Mesodermal cell (in vitro differentiated cells): Measurements from ENCODE around the gene EVA1B.
A peak's percentile ranks its signal among the peaks of the same experiment; 100 is the strongest.

Experiments
- H3K27ac ChIP-seq: 2 replicates; pipeline ENCODE4 v1.7.0; 2013; ENCODE audit warnings: mild to moderate bottlenecking, low read depth, low read length, moderate library complexity; ENCODE audit not compliant: severe bottlenecking
- H3K36me3 ChIP-seq: 2 replicates; pipeline ENCODE4 v1.7.1; 2013; ENCODE audit warnings: mild to moderate bottlenecking, low read length, moderate library complexity; ENCODE audit not compliant: control insufficient read depth, insufficient read depth
- H3K4me1 ChIP-seq: one replicate; pipeline ENCODE4 v1.7.1; 2013; ENCODE audit warnings: mild to moderate bottlenecking, low read length; ENCODE audit not compliant: insufficient read depth, control insufficient read depth, poor library complexity, severe bottlenecking
- H3K4me3 ChIP-seq: 2 replicates; pipeline ENCODE4 v1.7.0; 2013; ENCODE audit warnings: low read length, control low read depth, mild to moderate bottlenecking; ENCODE audit not compliant: insufficient read depth, poor library complexity, severe bottlenecking; ENCODE audit errors: extremely low read depth
- H3K9me3 ChIP-seq: 2 replicates; pipeline ENCODE4 v1.7.1; 2013; ENCODE audit warnings: mild to moderate bottlenecking, low read length, moderate library complexity; ENCODE audit not compliant: control insufficient read depth
- WGBS, 2 experiments: methylation state at CpG; one replicate each; pipeline ENCODE4 v1.1.5; 2013; ENCODE audit warnings: missing lambda C conversion rate in 2 of 2; ENCODE audit not compliant: insufficient coverage in 2 of 2; 5-methylcytosine and 5-hydroxymethylcytosine counted together

The EVA1B gene

DNA sequence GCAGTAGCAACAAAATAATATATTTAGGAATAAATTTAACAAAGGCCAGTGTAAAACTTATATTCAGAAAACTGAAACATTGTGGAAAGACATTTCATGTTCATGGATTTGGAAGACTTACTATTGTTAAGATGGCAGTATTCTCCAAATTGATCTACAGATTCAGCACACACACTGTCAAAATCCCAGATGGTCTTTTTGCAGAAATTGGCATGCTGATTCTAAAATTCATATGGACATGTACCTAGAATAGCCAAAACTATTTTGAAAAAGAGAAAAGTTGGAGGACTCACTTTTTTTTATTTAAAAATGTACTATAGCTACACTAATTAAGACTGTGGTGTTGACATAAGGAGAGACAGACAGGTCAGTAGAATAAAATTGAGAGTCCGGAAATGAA, 49.2 kb downstream of the EVA1B start:
- H3K36me3 ChIP-seq, result peaks cover 62% of the 10 kb centered on the region
- no CpG with 5 or more reads among the region's 1 CpG for WGBS, 2 experiments
- H3K9me3 ChIP-seq, result no peaks in the 10 kb centered on the region
- no peak overlapping the region for H3K4me3 ChIP-seq
- H3K4me1 ChIP-seq, result peaks cover 4% of the 10 kb centered on the region
- no peak overlapping the region for H3K27ac ChIP-seq

DNA sequence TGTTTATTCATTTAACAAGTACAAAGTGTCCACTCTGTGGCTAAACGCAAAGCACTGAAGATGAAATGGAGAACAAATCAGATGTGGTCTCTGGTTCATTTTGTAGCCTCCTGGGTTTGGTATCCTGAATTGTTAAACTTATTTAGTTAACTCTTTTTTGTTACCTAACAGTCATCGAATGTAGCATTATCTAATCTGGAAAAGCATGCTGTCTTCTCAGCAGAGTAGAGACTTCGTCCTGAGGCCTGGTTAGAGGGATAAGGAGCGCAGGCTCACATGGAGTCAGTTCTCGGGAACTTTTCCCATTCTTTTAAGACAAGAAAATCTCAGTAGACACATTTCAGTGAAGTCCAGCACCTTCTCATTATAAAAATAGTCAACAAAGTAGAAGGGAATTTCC, 50.4 kb downstream of the EVA1B start:
- 95 to 100% methylated on average over 2 to 3 of the region's 5 CpGs for WGBS, 2 experiments
- Histone ChIP-seq H3K27ac (peak overlapping the region; percentile 20), H3K9me3 (no peaks in the 10 kb centered on the region), H3K4me1 (peaks cover 4% of the 10 kb centered on the region), H3K36me3 (peaks cover 68% of the 10 kb centered on the region), H3K4me3 (no peak overlapping the region)
